GM23248 (cell line): ENCODE results near the gene CYP4A11. TPM values are rescaled to one million over a fixed set of nuclear protein-coding genes. Genes with fewer than 3 reads are reported as not detected.
"Not testable (repeated sequence)": the region's sequence is repeated elsewhere in the genome, so short reads cannot be mapped to it uniquely, and the experiment has no call there.

Experiments used
- DNase-seq: peaks from one replicate; pipeline ENCODE4 v3.0.0-alpha.2; 2015
- H2AFZ ChIP-seq: fragments of 200-600 bp; sonication (generic); 2 replicates; pipeline ENCODE4 v1.6.1; 2016; ENCODE audit warnings: antibody characterized with exemption
- H3F3A ChIP-seq: fragments of 200-600 bp; sonication (generic); 2 replicates; pipeline ENCODE4 v1.6.1; 2016; ENCODE audit warnings: mild to moderate bottlenecking, antibody characterized with exemption, mixed run types; ENCODE audit not compliant: insufficient read depth
- H3K27ac ChIP-seq: fragments of 200-600 bp; sonication (generic); 2 replicates; pipeline ENCODE4 v1.5.1; 2016; ENCODE audit warnings: mild to moderate bottlenecking
- H3K27me3 ChIP-seq: fragments of 200-600 bp; sonication (generic); replicated peaks from 2 replicates; pipeline ENCODE4 v1.6.1; 2016; ENCODE audit warnings: mild to moderate bottlenecking; ENCODE audit not compliant: insufficient read depth
- H3K36me3 ChIP-seq: fragments of 200-600 bp; sonication (generic); 2 replicates; pipeline ENCODE4 v1.6.1; 2016; ENCODE audit warnings: low read depth, mild to moderate bottlenecking
- H3K4me1 ChIP-seq: fragments of 200-600 bp; sonication (generic); 2 replicates; pipeline ENCODE4 v1.6.1; 2016; ENCODE audit warnings: mild to moderate bottlenecking; ENCODE audit not compliant: insufficient read depth
- H3K4me2 ChIP-seq: fragments of 200-600 bp; sonication (generic); one replicate; pipeline ENCODE4 v1.6.1; 2016; ENCODE audit warnings: mild to moderate bottlenecking; ENCODE audit not compliant: unreplicated experiment
- H3K4me3 ChIP-seq: fragments of 200-600 bp; sonication (generic); 2 replicates; pipeline ENCODE4 v1.5.1; 2016; ENCODE audit warnings: mild to moderate bottlenecking
- H3K79me2 ChIP-seq: fragments of 200-600 bp; sonication (generic); 2 replicates; pipeline ENCODE4 v1.6.1; 2016; ENCODE audit warnings: mild to moderate bottlenecking; ENCODE audit not compliant: insufficient read depth
- H3K9ac ChIP-seq: fragments of 200-600 bp; sonication (generic); 2 replicates; pipeline ENCODE4 v1.6.1; 2016; ENCODE audit warnings: mild to moderate bottlenecking
- H3K9me2 ChIP-seq: fragments of 200-600 bp; sonication (generic); 2 replicates; pipeline ENCODE4 v1.6.1; 2016; ENCODE audit warnings: mixed run types, mild to moderate bottlenecking, moderate library complexity; ENCODE audit not compliant: insufficient read depth
- H3K9me3 ChIP-seq: fragments of 200-600 bp; sonication (generic); one replicate; pipeline ENCODE4 v1.6.1; 2017; ENCODE audit warnings: low read depth
- H4K20me1 ChIP-seq: fragments of 200-600 bp; sonication (generic); 2 replicates; pipeline ENCODE4 v1.6.0; 2016; ENCODE audit not compliant: insufficient read depth
- EZH2 ChIP-seq: fragments of 200-600 bp; sonication (generic); IDR thresholded peaks from 2 replicates; pipeline ENCODE4 v1.6.1; 2018; ENCODE audit warnings: antibody characterized with exemption, mild to moderate bottlenecking; ENCODE audit not compliant: insufficient read depth, poor library complexity, severe bottlenecking
- EZH2phosphoT487 ChIP-seq: fragments of 200-600 bp; sonication (generic); IDR thresholded peaks from 2 replicates; pipeline ENCODE4 v1.6.1; 2018; ENCODE audit warnings: antibody characterized with exemption, moderate library complexity, mild to moderate bottlenecking, low read depth; ENCODE audit not compliant: insufficient read depth
- WGBS, 2 experiments: methylation state at CpG; one replicate each; pipeline ENCODE4 v1.1.6; 2015 to 2017; ENCODE audit warnings: low lambda C conversion rate in 2 of 2, low coverage in 1 of 2; ENCODE audit errors: missing lambda C conversion rate in 2 of 2; 5-methylcytosine and 5-hydroxymethylcytosine counted together
- in situ Hi-C: fragments of 300-500 bp; cut with MboI; formaldehyde crosslinking; loops from 2 replicates; pipeline ENCODE4 v1.15.0; 2020
- polyA plus RNA-seq: library from polyadenylated mRNA; unstranded; fragments of >200 nt; fragmentation: Nextera tagmentation; extraction: Ambion mirVana; gene quantifications from 2 replicates; pipeline ENCODE4 v1.2.1, GENCODE V29; 2016
- total RNA-seq: library from RNA; depleted of rRNA; stranded (reverse); fragments of >200 nt; shearing (Covaris generic); gene quantifications from 2 replicates; pipeline ENCODE4 v1.2.3, GENCODE V29; 2014

CYP4A11 gene
- total and polyA plus RNA-seq, 2 experiments from 2014 or later, result not detected

DNA sequence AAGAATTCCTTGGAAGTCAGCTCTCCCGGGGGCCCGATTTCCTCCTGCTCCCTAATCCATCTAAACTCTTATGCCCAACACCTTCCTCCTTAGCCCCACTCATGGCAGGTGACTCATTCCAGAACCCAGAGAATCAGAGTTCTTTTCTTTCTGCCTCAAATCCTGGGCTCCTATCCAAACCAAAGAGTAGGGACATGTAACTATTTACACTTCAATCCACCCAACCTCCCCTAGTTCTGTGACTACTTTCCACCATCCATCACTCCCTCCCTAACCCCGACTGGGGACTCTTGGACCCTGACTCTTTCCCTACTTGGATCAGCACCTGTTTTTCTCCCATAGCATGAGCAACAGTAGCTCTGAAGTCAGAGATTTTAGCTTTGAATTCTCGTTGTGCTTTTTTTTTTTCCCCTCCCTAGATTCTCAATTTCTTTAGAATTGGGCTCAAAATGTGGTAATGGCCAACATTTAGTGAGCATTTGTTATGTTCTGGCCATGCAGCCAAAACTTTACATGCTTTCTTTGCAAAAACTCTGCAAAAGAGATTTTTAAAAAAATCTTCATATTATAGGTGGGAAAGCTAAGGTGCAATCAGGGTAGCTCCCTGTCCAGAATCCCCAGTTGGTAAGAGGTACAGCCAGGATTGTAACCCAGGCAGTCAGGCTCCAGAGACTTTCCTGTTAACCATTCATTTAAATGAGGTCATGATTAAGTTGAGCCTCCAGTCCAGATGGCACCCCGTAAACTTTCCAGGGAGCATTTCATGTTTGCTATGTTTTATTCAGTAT lies 7.5 kb upstream of the CYP4A11 start:
- Histone ChIP-seq H3F3A (no peaks in the 10 kb centered on the region), H2AFZ (no peak overlapping the region), H4K20me1 (no peaks in the 10 kb centered on the region), H3K4me1 (no peaks in the 10 kb centered on the region), H3K27ac (no peak overlapping the region), H3K79me2 (no peaks in the 10 kb centered on the region), H3K4me3 (no peak overlapping the region), H3K4me2 (no peak overlapping the region), H3K36me3 (no peaks in the 10 kb centered on the region), H3K9me2 (no peaks in the 10 kb centered on the region), H3K27me3 (no peaks in the 10 kb centered on the region), H3K9ac (no peak overlapping the region), H3K9me3 (no peaks in the 10 kb centered on the region)
- TF ChIP-seq EZH2 (no peak), EZH2phosphoT487 (no peak)
- DNase-seq, result peak; percentile 3
- in situ Hi-C loops, result no loop called here
- 27 to 35% methylated on average over 4 to 5 of the region's 5 CpGs for WGBS, 2 experiments

DNA sequence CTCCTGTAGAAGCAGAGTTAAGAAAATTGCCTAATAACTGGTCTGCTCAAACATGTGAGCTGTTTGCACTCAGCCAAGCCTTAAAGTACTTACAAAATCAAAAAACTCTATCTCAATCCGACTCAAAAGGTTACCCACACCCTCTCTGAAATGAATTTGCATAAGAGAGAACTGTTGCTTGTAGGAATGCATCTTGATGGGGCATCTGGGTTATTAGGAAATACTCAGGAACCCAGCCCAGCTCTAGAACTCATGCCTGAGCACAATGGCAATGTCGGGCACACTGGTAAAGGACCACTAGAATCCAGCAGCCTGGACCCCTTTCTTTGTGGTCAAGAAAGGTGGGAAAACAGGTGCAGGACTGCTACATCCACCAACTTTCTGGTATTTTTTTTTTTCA lies 6.4 kb upstream of the CYP4A11 start:
- H3K27me3 ChIP-seq, H3K27ac ChIP-seq, H3K79me2 ChIP-seq, DNase-seq, H3K36me3 ChIP-seq, H3K4me2 ChIP-seq, H4K20me1 ChIP-seq, in situ Hi-C loops, H3K9ac ChIP-seq, H3K4me1 ChIP-seq, H3F3A ChIP-seq, H3K4me3 ChIP-seq, H3K9me3 ChIP-seq, H3K9me2 ChIP-seq, H2AFZ ChIP-seq: not testable (repeated sequence)
- 5 to 14% methylated on average over 2 of the region's 2 CpGs for WGBS, 2 experiments

DNA sequence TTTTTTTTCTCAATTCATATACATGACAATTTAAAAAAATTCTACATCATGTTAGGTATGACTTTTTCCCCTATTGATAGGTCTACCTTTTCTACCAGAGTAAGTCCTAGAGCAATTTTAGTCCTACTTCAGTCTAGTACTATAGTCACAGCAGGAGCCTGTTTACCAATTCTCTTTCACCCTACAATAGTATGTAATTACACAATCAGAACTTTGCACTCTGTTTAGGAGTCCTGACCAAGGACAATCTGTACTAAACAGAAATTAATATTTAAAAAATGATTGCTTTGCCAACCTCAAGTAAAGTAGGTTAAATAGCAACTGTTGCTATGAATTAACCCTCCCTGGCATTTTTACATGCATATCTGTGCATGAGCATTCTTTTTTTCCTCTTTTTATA lies 810 bp upstream of the CYP4A11 start:
- Histone ChIP-seq H3K4me1 (no peaks in the 10 kb centered on the region), H3K4me2 (no peak overlapping the region), H3K9me2 (no peaks in the 10 kb centered on the region), H3K4me3 (no peak overlapping the region), H3K27me3 (no peaks in the 10 kb centered on the region), H3K36me3 (no peaks in the 10 kb centered on the region), H4K20me1 (no peaks in the 10 kb centered on the region), H2AFZ (no peak overlapping the region), H3F3A (no peaks in the 10 kb centered on the region), H3K27ac (no peak overlapping the region), H3K9ac (no peak overlapping the region), H3K9me3 (no peaks in the 10 kb centered on the region), H3K79me2 (no peaks in the 10 kb centered on the region)
- DNase-seq, result no peak
- TF ChIP-seq EZH2phosphoT487 (no peak), EZH2 (no peak)
- in situ Hi-C loops, result no loop called here

DNA sequence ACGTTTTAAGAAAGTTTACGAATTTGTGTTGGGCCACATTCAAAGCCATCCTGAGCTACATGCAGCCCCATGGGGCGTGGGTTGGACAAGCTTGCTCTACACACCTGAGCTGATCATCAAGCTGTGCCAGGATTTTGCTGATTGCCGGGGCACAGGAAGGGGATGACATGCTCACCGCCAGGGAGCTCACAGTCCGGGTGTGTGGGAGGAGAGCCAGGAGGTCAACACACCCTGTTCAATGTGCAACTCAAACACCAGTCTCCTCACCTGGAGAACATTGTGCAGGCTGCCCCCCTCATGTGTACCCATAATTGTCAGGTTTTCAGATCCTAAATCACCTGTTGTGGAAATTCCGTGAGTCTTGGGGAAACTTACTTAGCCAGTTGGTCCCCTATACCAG lies 969 bp downstream of the CYP4A11 start:
- H3K9me3 ChIP-seq, result no peaks in the 10 kb centered on the region
- H3K9ac ChIP-seq, result no peak overlapping the region
- DNase-seq, result no peak
- no peaks in the 10 kb centered on the region for H3K36me3 ChIP-seq
- no peaks in the 10 kb centered on the region for H4K20me1 ChIP-seq
- H3F3A ChIP-seq, result no peaks in the 10 kb centered on the region
- H3K27me3 ChIP-seq, result no peaks in the 10 kb centered on the region
- H3K9me2 ChIP-seq, result no peaks in the 10 kb centered on the region
- WGBS, 2 experiments, result 37 to 44% methylated on average over 7 of the region's 7 CpGs
- H2AFZ ChIP-seq, result no peak overlapping the region
- no peaks in the 10 kb centered on the region for H3K4me1 ChIP-seq
- no peak overlapping the region for H3K4me3 ChIP-seq
- no peak overlapping the region for H3K27ac ChIP-seq
- H3K4me2 ChIP-seq, result no peak overlapping the region
- in situ Hi-C loops, result no loop called here
- no peaks in the 10 kb centered on the region for H3K79me2 ChIP-seq
- TF ChIP-seq EZH2phosphoT487, result no peak
- TF ChIP-seq EZH2, result no peak

DNA sequence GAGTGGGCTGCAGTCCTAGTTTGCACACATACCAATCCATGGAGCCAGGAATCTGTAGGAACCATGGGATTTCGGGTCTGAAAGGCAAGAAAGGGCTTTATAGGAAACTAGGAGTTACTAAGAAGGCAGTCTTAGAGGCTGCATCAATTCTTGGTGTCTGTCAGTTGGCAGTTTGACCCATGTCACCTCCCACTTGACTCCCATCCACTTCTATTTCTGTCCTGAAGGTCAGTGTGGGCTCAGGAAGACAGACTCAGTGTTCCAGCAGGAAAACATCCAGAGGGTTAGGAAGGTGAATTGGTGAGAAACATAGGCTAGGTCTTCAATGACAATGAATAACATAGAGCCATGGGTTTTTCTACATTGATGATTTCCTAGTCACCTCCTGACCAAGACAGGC lies 4.0 kb downstream of the CYP4A11 start:
- H3F3A ChIP-seq, result no peaks in the 10 kb centered on the region
- no peaks in the 10 kb centered on the region for H3K27me3 ChIP-seq
- in situ Hi-C loops, result no loop called here
- no peak overlapping the region for H3K27ac ChIP-seq
- H3K9me2 ChIP-seq, result no peaks in the 10 kb centered on the region
- no peak for TF ChIP-seq EZH2
- TF ChIP-seq EZH2phosphoT487, result no peak
- H3K4me3 ChIP-seq, result no peak overlapping the region
- no peaks in the 10 kb centered on the region for H3K4me1 ChIP-seq
- no peak overlapping the region for H3K9ac ChIP-seq
- no peak overlapping the region for H3K4me2 ChIP-seq
- no peaks in the 10 kb centered on the region for H3K79me2 ChIP-seq
- H2AFZ ChIP-seq, result no peak overlapping the region
- WGBS, 2 experiments, result 0% methylated on average over 1 of the region's 1 CpG
- no peaks in the 10 kb centered on the region for H3K36me3 ChIP-seq
- DNase-seq, result no peak
- H3K9me3 ChIP-seq, result no peaks in the 10 kb centered on the region
- no peaks in the 10 kb centered on the region for H4K20me1 ChIP-seq
